Esophagus muscularis mucosa (tissue), 4 donors: Measurements from ENCODE around the gene OR4D1. TPM values are rescaled to one million over a fixed set of nuclear protein-coding genes. Genes with fewer than 3 reads are reported as not detected.
"Not testable (repeated sequence)": the region's sequence is repeated elsewhere in the genome, so short reads cannot be mapped to it uniquely, and the experiment has no call there.

Experiments used
- DNase-seq: peaks from one replicate; pipeline ENCODE4 v3.0.0-alpha.2; 2017; ENCODE audit errors: extremely low spot score
- H3K27ac ChIP-seq, 4 donors: fragments of 200-600 bp; sonication (generic); replicated peaks in 1 of 4; 1 replicate in 3 of 4; 2 replicates in 1 of 4; pipeline ENCODE4 v1.5.1; 2016 to 2019; ENCODE audit warnings: mild to moderate bottlenecking in 1 of 4
- H3K27me3 ChIP-seq, 4 donors: fragments of 200-600 bp; sonication (generic); one replicate each; pipeline versions ENCODE4 v1.5.1 to v1.6.0; 2016 to 2019
- H3K36me3 ChIP-seq, 4 donors: fragments of 200-600 bp; sonication (generic); one replicate each; pipeline ENCODE4 v1.5.1; 2016 to 2019
- H3K4me1 ChIP-seq, 4 donors: fragments of 200-600 bp; sonication (generic); one replicate each; pipeline ENCODE4 v1.5.1; 2016 to 2019
- H3K4me3 ChIP-seq, 4 donors: fragments of 200-600 bp; sonication (generic); 1 replicate in 2 of 4; 2 replicates in 2 of 4; pipeline ENCODE4 v1.5.1; 2016 to 2019; ENCODE audit warnings: mild to moderate bottlenecking in 4 of 4, moderate library complexity in 1 of 4
- H3K9me3 ChIP-seq, 4 donors: fragments of 200-600 bp; sonication (generic); 1 replicate in 3 of 4; 2 replicates in 1 of 4; pipeline ENCODE4 v1.5.1; 2016 to 2019
- EP300 ChIP-seq: sonication (generic); formaldehyde crosslinking; IDR thresholded peaks from one replicate; pipeline ENCODE4 v1.6.1; 2017; ENCODE audit warnings: antibody characterized with exemption
- POLR2A ChIP-seq: fragments of 450-650 bp; IDR thresholded peaks from one replicate; pipeline ENCODE4 v1.6.1; 2017; ENCODE audit warnings: antibody characterized with exemption, moderate library complexity, mild to moderate bottlenecking, low read depth
- POLR2AphosphoS5 ChIP-seq, 2 donors: sonication (generic); formaldehyde crosslinking; IDR thresholded peaks; one replicate each; pipeline ENCODE4 v1.6.1; 2017; ENCODE audit warnings: antibody characterized with exemption in 2 of 2
- WGBS: methylation state at CpG from one replicate; pipeline ENCODE4 v1.1.5; 2018; 5-methylcytosine and 5-hydroxymethylcytosine counted together
- intact Hi-C: fragments of 100-400 bp; cut with DNase I; formaldehyde crosslinking; loops from one replicate; pipeline ENCODE4 v1.15.1; 2023
- total RNA-seq, 4 donors: library from RNA; depleted of rRNA; stranded (reverse); fragments of >200 nt; gene quantifications; one replicate each; pipeline versions ENCODE4 v1.1.0 to v1.2.1, GENCODE V29; 2016
- TF ChIP-seq, protein P1 (sequence below), 3 experiments: fragments of 200-600 bp in 2 of 3; fragments of 450-650 bp in 1 of 3; sonication (generic) in 2 of 3; IDR thresholded peaks; one replicate each; pipeline ENCODE4 v1.5.1; 2017 to 2019; ENCODE audit warnings: antibody characterized with exemption in 3 of 3, mild to moderate bottlenecking in 2 of 3, moderate library complexity in 1 of 3

OR4D1 gene
- total RNA-seq, result not detected

DNA sequence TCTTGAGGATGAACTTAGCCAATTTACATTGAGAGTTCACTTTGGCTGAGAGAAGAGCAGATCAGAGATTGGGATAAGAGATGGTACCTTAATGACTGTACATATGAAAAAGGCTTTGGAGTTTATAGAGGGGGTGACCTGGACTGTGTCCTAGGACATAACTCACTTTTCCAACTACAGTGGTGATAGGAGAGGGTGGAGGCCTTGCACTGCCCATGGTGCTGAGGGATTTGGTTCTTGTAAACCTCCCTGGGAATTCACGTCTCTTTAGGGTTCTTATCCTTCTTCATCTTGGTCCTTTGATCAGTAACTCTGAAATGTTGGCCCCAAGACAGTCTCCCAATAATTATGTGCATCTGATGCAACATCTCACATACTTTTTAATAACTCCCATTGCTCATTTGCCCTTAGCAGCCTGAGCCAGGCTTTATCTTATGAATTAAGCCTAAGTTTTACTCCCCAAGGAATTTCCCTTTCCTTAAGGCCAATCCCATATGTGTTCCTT lies at the start of gene OR4D1:
OR4D1 (plus strand) TSS at position 455 of the 505 bp plus-strand sequence. CDS start 6,770 bp downstream, outside the sequence.
- DNase-seq, result no peak
- Histone ChIP-seq H3K27ac (no peak within 1 kb of the TSS), H3K4me1 (no peaks in the 10 kb centered on the region), H3K36me3 (no peaks in the 10 kb centered on the region), H3K27me3 (peaks cover 0 to 29% (median 0%) of the 10 kb centered on the region in 4 donors), H3K9me3 (peaks cover 0 to 38% (median 26%) of the 10 kb centered on the region in 4 donors), H3K4me3 (no peak within 1 kb of the TSS)
- TF ChIP-seq, protein P1, sequence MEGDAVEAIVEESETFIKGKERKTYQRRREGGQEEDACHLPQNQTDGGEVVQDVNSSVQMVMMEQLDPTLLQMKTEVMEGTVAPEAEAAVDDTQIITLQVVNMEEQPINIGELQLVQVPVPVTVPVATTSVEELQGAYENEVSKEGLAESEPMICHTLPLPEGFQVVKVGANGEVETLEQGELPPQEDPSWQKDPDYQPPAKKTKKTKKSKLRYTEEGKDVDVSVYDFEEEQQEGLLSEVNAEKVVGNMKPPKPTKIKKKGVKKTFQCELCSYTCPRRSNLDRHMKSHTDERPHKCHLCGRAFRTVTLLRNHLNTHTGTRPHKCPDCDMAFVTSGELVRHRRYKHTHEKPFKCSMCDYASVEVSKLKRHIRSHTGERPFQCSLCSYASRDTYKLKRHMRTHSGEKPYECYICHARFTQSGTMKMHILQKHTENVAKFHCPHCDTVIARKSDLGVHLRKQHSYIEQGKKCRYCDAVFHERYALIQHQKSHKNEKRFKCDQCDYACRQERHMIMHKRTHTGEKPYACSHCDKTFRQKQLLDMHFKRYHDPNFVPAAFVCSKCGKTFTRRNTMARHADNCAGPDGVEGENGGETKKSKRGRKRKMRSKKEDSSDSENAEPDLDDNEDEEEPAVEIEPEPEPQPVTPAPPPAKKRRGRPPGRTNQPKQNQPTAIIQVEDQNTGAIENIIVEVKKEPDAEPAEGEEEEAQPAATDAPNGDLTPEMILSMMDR (IDR thresholded peaks at IDR 0.05), result no peak
- TF ChIP-seq POLR2A, result no peak
- TF ChIP-seq EP300, result no peak
- no peak for TF ChIP-seq POLR2AphosphoS5 (IDR thresholded peaks at IDR 0.05)
- 44% methylated on average over 1 of the region's 1 CpG for WGBS
- intact Hi-C loops, result no loop called here

DNA sequence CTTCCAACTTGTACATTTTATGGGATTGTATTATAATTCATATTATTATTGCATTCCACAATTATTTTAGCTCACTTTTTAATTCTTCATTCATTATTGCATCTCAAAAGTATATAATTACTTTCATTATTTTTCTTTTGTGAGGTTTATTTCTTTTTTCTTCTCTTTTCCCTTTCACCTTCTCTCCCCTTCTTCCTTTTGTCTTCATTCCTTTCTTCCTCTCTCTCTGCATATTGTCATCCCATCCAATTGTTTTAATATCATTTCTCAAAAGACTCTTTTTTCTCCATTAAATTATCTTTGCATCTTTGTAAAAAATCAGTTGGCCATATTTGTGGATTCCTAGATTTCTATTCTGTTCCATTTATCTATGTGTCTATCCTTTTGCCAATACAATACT lies 47.7 kb upstream of the OR4D1 start:
- intact Hi-C loops, result no loop called here
- H3K27ac ChIP-seq, result no peak overlapping the region
- H3K36me3 ChIP-seq, result no peaks in the 10 kb centered on the region
- no peaks in the 10 kb centered on the region for H3K9me3 ChIP-seq
- H3K27me3 ChIP-seq, result no peaks in the 10 kb centered on the region
- no peak for TF ChIP-seq EP300
- H3K4me1 ChIP-seq, result no peaks in the 10 kb centered on the region
- no peak for DNase-seq
- no peak overlapping the region for H3K4me3 ChIP-seq

DNA sequence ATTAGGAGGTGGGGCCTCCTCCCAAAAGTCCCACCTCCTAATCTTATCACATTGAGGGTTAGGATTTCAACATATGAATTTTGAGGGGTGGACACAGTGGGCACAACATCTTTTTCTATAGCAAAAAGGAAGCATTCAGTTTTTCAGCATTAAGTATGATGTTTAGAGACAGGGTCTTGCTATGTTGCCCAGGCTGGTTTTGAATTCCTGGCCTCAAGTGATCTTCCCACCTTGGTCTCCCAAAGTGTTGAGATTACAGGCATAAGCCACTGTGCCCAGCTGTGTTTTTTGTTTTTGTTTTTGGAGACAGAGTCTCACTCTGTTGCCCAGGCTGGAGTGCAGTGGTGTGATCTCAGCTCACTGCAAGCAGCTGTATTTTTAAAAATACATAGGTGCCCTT lies 46.3 kb upstream of the OR4D1 start:
- H3K27ac ChIP-seq, H3K4me1 ChIP-seq, H3K27me3 ChIP-seq, H3K4me3 ChIP-seq, H3K36me3 ChIP-seq, DNase-seq, H3K9me3 ChIP-seq, intact Hi-C loops: not testable (repeated sequence)

DNA sequence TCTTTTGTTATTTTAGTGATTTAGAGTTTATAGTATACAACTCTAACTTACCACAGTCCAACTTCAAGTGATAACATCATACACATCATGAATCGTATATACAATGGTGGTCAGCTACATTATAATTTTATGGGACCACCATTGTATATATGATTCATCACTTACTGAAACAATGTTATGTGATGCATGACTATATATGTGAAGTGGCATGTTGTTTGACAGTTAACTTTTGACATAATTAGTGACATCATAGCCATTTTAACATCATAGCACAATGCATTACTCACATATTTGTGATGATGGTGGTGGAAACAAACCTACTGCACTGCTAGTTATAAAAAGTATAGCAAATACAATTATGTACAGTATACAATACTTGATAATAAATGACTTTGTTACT lies 43.1 kb upstream of the OR4D1 start:
- Histone ChIP-seq H3K9me3 (no peaks in the 10 kb centered on the region), H3K4me1 (no peaks in the 10 kb centered on the region), H3K4me3 (no peak overlapping the region), H3K36me3 (no peaks in the 10 kb centered on the region), H3K27ac (no peak overlapping the region), H3K27me3 (no peaks in the 10 kb centered on the region)
- intact Hi-C loops, result no loop called here
- no peak for DNase-seq
- TF ChIP-seq POLR2AphosphoS5 (IDR thresholded peaks at IDR 0.05) (no peak), POLR2A (no peak), EP300 (no peak)
- TF ChIP-seq, protein P1 (IDR thresholded peaks at IDR 0.05), result no peak
- 100% methylated on average over 1 of the region's 1 CpG for WGBS

DNA sequence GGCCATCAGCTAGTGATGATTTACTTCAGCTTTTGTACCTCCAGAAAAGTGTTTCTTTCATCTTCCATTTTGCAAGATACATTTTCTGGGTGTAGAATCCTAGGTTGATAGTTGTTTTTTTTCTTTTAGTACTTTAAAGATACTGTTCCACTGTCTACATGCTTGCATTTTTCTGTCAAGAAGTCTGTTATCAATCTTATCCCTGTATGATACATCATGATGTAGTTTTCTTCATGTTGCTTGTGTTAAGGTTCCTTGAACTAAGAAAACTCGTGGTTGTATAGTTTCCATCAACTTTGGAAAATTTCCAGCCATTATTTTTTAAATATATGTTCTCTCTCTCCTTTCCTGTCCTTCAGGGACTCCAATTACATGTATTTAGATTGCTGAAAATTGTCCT lies 40.9 kb upstream of the OR4D1 start:
- no peak for TF ChIP-seq EP300
- TF ChIP-seq POLR2A, result no peak
- no peak for TF ChIP-seq POLR2AphosphoS5 (IDR thresholded peaks at IDR 0.05)
- TF ChIP-seq, protein P1 (IDR thresholded peaks at IDR 0.05), result no peak
- Histone ChIP-seq H3K4me3 (no peak overlapping the region), H3K4me1 (no peaks in the 10 kb centered on the region), H3K9me3 (no peaks in the 10 kb centered on the region), H3K27me3 (no peaks in the 10 kb centered on the region), H3K36me3 (no peaks in the 10 kb centered on the region), H3K27ac (no peak overlapping the region)
- DNase-seq, result no peak
- intact Hi-C loops, result no loop called here
- WGBS, result 53% methylated on average over 1 of the region's 1 CpG

DNA sequence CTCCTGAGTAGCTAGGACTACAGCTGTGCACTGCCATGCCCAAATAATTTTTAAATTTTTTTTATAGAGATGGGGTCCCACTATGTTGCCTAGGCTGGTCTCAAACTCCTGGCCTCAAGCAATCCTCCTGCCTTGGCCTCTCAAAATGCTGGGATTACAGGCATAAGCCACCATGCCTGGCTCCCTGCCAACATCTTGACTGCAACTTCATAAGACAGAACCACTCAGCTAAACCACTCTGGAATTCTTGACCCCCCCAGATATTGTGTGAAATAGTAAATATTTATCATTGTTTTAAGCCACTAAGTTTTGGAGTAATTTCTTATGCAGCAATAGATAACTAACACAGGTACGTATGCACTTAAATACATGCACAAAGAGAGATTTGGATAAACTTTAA lies 39.0 kb upstream of the OR4D1 start:
- H3K36me3 ChIP-seq, result no peaks in the 10 kb centered on the region
- H3K9me3 ChIP-seq, result no peaks in the 10 kb centered on the region
- intact Hi-C loops, result no loop called here
- DNase-seq, result no peak
- 76% methylated on average over 1 of the region's 1 CpG for WGBS
- TF ChIP-seq, protein P1 (IDR thresholded peaks at IDR 0.05), result no peak
- no peak for TF ChIP-seq POLR2A
- no peak for TF ChIP-seq POLR2AphosphoS5 (IDR thresholded peaks at IDR 0.05)
- no peak for TF ChIP-seq EP300
- H3K27me3 ChIP-seq, result no peaks in the 10 kb centered on the region
- no peak overlapping the region for H3K4me3 ChIP-seq
- H3K4me1 ChIP-seq, result peaks cover 0 to 7% (median 4%) of the 10 kb centered on the region in 4 donors
- no peak overlapping the region for H3K27ac ChIP-seq
